Measurements from ENCODE around the gene BABAM2. TPM values are rescaled to one million over a fixed set of nuclear protein-coding genes. Genes with fewer than 3 reads are reported as not detected.

Gene BABAM2
- total and polyA plus RNA-seq, 10 of the 15 experiments (the other 5 are each of a cell fraction or from before 2014, with no cell fraction given), result 30.7 to 59.9 (median 44.5) TPM

DNA sequence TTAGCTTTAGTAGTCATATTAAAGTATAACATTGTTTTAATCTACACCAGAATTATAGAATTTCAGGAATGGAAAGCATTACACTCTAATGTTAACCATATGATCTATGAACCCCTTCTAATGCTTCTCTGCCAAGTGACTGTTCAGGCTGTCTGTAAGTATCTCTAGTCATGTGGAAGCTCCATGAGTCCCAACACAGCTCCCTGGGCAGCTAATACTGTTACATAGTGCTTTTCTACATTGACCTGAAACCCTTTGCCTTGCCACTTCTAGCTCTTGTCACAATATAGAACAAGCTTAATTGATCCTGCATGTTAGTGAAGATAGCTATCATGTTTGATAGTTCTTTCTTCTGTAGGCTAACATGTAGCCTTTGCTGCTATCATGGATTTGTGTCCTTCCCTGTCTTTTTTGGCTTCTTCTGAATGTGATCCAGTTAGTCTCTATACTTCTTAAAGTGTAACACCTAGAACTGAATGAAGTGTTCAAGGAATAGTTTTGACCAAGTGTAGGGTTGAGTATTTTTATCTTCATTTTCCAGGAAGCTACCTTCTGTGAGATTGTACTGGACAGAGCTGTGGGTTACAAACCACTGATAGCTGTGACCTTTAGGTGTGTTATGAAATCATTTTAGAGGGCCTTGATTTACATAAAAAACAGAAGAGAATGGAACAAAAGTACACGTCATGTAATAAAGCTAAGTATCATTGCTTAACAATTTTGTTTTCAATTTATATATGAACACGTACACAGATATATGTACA lies 23.7 kb downstream of the BABAM2 start (continued):
- TF ChIP-seq ZNF207 (IDR thresholded peaks at IDR 0.05; ENCODE audit: borderline replicate concordance) (no peak), TAF1 (IDR thresholded peaks at IDR 0.05; ENCODE audit: borderline replicate concordance, low read depth, low read length) (no peak), BCL3 (IDR thresholded peaks at IDR 0.05; ENCODE audit: borderline replicate concordance, insufficient read depth, low read depth, low read length, poor library complexity, severe bottlenecking) (no peak), GATAD2B (conservative IDR thresholded peaks at IDR 0.05; ENCODE audit: low read depth) (no peak)

- RAD21 ChIA-PET (ENCODE audit: unreplicated experiment), result no interaction called here
- H3K4me2 ChIP-seq (ENCODE audit: control insufficient read depth, insufficient read depth), result no peak overlapping the region
- SMC1A ChIA-PET (ENCODE audit: uncharacterized antibody, unreplicated experiment), result interaction anchor here (0.6 to 1.4 kb wide), 3 partner anchors 10 to 30 kb away, joined by 3 read pairs; no protein-coding TSS in a partner anchor
- H3K27ac ChIP-seq (ENCODE audit: control insufficient read depth, insufficient read depth), result no peak overlapping the region
- in situ Hi-C loops (cut with MboI) (no loop called here), intact Hi-C loops (cut with micrococcal nuclease; ENCODE audit: unreplicated experiment) (no loop called here)
- H3K79me2 ChIP-seq (ENCODE audit: control insufficient read depth, insufficient read depth, low read length), result no peaks in the 10 kb centered on the region
- H3K4me1 ChIP-seq (ENCODE audit: control insufficient read depth, insufficient read depth, low read length), result no peaks in the 10 kb centered on the region
- H3K9me3 ChIP-seq (replicated peaks; ENCODE audit: control insufficient read depth, insufficient read depth, low read length), result no peaks in the 10 kb centered on the region
- CTCF ChIA-PET, result interaction anchor here (1.6 kb wide), 1 partner anchor 10 kb away, joined by 7 read pairs; no protein-coding TSS in a partner anchor
- no peaks in the 10 kb centered on the region for H4K20me1 ChIP-seq (ENCODE audit: control insufficient read depth, insufficient read depth)
- DNase-seq (ENCODE audit: low read depth, low spot score) (no peak), FAIRE-seq (no peak), ATAC-seq (no peak)
- POLR2A ChIA-PET, result no interaction called here
- H3K4me3 ChIP-seq, result no peak overlapping the region
- H3K9ac ChIP-seq (ENCODE audit: control insufficient read depth, insufficient read depth, low read length), result no peak overlapping the region
- no peaks in the 10 kb centered on the region for H3K36me3 ChIP-seq (ENCODE audit: control insufficient read depth in 2 of 2, insufficient read depth in 2 of 2, low read length in 1 of 2)
- H2AFZ ChIP-seq (ENCODE audit: control insufficient read depth, low read depth, low read length), result no peak overlapping the region
- no TSS peak for BruUV-seq (replicated peaks)
- H3K27me3 ChIP-seq (replicated peaks in 1 of 2; ENCODE audit: control insufficient read depth in 2 of 2, insufficient read depth in 2 of 2, low read length in 1 of 2), result no peaks in the 10 kb centered on the region
- TF ChIP-seq POLR2AphosphoS5 (IDR thresholded peaks at IDR 0.05; ENCODE audit: low read length), result no peak
- TF ChIP-seq CBX5 (IDR thresholded peaks at IDR 0.05; ENCODE audit: low read depth), result no peak
- no peak for TF ChIP-seq ZNF217 (IDR thresholded peaks at IDR 0.05)
- TF ChIP-seq FOS (IDR thresholded peaks at IDR 0.05; ENCODE audit: borderline replicate concordance, extremely low read depth, insufficient read length), result no peak
- TF ChIP-seq YBX1 (IDR thresholded peaks at IDR 0.05), result no peak
- TF ChIP-seq, protein P1, sequence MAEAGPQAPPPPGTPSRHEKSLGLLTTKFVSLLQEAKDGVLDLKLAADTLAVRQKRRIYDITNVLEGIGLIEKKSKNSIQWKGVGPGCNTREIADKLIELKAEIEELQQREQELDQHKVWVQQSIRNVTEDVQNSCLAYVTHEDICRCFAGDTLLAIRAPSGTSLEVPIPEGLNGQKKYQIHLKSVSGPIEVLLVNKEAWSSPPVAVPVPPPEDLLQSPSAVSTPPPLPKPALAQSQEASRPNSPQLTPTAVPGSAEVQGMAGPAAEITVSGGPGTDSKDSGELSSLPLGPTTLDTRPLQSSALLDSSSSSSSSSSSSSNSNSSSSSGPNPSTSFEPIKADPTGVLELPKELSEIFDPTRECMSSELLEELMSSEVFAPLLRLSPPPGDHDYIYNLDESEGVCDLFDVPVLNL (IDR thresholded peaks at IDR 0.05; ENCODE audit: low read depth, low read length), result no peak
- TF ChIP-seq KAT2A (conservative IDR thresholded peaks at IDR 0.05; ENCODE audit: control insufficient read depth, low read depth, low read length), result no peak
- no peak for TF ChIP-seq MTA3 (IDR thresholded peaks at IDR 0.05; ENCODE audit: borderline replicate concordance, low read length)
- no peak for TF ChIP-seq ZZZ3 (IDR thresholded peaks at IDR 0.05; ENCODE audit: control insufficient read depth, insufficient read length, low read depth)
- TF ChIP-seq IKZF2 (IDR thresholded peaks at IDR 0.05), result no peak
- TF ChIP-seq SIX5 (IDR thresholded peaks at IDR 0.05; ENCODE audit: low read depth, low read length, severe bottlenecking), result no peak
- TF ChIP-seq MYB (IDR thresholded peaks at IDR 0.05; ENCODE audit: borderline replicate concordance, low read depth, low read length), result no peak
- no peak for TF ChIP-seq RB1 (IDR thresholded peaks at IDR 0.05; ENCODE audit: borderline replicate concordance)
- TF ChIP-seq CREB1 (IDR thresholded peaks at IDR 0.05; ENCODE audit: low read depth), result no peak
- TF ChIP-seq HCFC1 (IDR thresholded peaks at IDR 0.05; ENCODE audit: low read length), result no peak
- no peak for TF ChIP-seq ZNF24 (IDR thresholded peaks at IDR 0.05)
Observed at GRCh38 chr2:27914805-27915175, 24.3 kb downstream of the BABAM2 start.
